Subcutaneous adipose tissue (tissue), 4 donors: Measurements from ENCODE around the gene ZNF691. TPM values are rescaled to one million over a fixed set of nuclear protein-coding genes. Genes with fewer than 3 reads are reported as not detected.

Experiments
- total RNA-seq, 4 donors: library from RNA; depleted of rRNA; stranded (reverse); fragments of >200 nt; gene quantifications; one replicate each; pipeline ENCODE4 v1.1.0, GENCODE V29; 2016
- TF ChIP-seq, protein P1 (sequence below): fragments of 450-650 bp; IDR thresholded peaks from one replicate; pipeline ENCODE4 v1.5.1; 2016; ENCODE audit warnings: low read depth, mild to moderate bottlenecking, control low read depth, antibody characterized with exemption, moderate library complexity

The ZNF691 gene
- total RNA-seq, 4 donors from 2014 or later = 6.2 to 11.6 (median 7.0) TPM

DNA sequence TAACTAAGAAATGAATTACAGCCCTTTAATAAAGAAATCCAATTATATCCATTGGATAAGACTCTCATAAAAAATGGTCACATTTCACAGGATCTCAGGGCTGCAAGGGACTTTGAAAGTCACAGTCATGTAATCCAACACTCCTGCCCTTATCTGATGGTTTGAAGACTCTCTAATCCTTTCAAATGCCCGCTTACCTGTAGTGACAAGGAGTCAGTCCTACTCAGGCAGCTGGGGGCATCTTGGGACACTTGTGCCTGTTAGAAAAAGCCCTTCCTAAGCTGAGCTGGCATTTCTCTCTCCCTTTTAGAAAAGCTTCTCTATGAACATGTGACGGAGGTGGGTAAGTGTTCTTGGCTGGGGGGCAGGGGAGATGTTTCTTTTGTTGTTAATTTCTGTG is 11.0 kb upstream of the ZNF691 start:
- TF ChIP-seq, protein P1, sequence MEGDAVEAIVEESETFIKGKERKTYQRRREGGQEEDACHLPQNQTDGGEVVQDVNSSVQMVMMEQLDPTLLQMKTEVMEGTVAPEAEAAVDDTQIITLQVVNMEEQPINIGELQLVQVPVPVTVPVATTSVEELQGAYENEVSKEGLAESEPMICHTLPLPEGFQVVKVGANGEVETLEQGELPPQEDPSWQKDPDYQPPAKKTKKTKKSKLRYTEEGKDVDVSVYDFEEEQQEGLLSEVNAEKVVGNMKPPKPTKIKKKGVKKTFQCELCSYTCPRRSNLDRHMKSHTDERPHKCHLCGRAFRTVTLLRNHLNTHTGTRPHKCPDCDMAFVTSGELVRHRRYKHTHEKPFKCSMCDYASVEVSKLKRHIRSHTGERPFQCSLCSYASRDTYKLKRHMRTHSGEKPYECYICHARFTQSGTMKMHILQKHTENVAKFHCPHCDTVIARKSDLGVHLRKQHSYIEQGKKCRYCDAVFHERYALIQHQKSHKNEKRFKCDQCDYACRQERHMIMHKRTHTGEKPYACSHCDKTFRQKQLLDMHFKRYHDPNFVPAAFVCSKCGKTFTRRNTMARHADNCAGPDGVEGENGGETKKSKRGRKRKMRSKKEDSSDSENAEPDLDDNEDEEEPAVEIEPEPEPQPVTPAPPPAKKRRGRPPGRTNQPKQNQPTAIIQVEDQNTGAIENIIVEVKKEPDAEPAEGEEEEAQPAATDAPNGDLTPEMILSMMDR = no peak

DNA sequence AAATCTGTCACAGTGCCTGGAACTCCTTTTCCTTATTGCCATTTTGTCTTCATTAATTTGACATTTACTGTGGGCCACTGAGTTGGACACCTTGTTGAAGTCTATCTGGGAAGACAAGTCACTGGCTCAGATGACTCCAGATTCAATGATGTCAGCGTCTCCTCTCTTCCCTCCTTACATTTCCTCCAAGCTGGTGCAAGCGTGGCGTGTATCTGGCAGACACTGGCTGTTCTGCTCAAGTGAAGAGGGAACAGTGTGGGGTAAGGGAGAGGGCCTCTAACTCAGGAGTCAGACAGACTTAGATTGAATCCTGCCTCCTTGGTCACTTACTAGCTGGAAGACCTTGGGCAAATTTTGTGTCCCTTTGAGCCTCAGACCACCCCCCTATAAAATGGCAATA is 8.7 kb upstream of the ZNF691 start:
- TF ChIP-seq, protein P1 = no peak

DNA sequence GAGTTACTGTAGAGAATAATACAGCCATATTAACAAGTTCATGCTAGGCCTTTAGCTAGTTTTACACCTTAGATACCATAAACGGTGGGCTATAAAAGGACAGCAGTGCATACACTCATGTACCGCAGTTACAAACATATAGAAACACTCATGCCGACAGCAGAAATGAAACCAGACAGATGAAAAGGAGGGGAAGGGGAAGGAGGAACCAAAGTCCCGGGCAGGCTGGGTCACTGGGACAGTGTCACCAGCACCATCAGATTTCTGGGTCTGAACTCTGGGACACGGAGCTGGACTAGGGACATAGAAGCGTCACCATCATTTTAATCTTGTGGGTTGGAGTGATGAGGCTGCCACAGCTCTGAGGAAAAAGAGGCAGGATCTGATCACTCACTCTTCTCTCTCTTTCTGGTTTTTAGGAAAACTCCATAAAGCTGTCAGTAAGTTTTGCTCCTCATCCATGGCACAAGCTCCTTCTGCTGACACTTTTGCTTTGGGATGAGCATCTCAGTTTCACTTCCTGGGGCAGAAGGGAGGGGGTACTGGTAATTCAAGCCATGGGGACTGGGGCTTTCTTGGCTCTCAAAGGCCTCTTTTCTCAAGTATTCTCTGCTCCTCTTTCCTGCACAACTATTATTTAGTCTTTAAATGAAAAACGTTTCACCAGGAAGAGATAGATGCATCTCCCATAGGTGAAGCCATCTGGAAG is 7.8 kb upstream of the ZNF691 start:
- TF ChIP-seq, protein P1 = no peak

DNA sequence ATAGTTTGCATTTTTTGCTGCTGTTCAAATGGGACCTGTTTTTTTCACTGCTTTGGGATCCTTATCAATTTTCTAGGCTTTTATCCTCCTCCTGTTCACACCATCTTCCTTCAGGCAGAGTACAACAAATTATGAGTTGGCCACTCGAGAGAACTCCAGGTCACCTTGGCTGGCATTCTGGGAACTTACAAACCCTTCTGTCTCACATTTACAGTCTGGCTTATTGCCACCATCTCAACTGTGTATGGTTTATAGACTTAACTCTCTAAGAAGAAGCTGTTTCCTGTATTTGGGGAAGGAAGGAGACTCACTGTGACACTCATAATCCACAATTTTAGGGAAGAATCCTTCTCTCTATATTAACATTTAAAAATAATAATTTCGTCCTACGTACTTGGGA is 5.4 kb upstream of the ZNF691 start:
- TF ChIP-seq, protein P1 = no peak

DNA sequence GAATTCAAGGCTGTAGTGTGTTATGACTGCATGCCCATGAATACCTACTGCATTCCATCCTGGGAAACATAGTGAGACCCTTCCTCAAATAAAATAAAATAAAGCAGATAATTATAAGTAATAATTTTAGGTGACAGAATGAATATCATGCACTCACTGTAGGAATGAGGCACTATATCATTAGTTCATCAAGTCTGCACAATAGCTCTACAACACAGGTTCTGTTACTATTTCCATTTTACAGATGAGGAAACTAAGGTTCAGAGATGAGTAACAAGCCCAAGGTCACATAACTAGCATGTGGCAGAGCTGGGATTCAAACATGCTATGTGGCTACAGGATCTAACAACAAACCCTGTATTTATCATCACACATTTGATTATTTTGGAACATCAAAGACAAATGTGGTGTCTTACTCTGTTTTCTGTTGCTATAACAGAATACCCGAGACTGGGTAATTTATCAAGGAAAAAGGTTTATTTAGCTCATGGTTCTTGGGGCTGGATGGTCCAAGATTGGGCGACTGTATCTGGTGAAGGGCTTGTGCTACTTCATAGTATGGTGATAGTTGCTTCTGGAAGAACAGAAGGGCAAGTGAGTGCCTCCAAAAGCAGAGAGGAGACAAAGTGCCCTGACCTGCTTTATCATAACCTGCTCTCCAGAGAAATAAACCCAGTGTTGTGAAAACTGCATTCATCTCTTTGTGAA is 4.8 kb upstream of the ZNF691 start:
- TF ChIP-seq, protein P1 = no peak

DNA sequence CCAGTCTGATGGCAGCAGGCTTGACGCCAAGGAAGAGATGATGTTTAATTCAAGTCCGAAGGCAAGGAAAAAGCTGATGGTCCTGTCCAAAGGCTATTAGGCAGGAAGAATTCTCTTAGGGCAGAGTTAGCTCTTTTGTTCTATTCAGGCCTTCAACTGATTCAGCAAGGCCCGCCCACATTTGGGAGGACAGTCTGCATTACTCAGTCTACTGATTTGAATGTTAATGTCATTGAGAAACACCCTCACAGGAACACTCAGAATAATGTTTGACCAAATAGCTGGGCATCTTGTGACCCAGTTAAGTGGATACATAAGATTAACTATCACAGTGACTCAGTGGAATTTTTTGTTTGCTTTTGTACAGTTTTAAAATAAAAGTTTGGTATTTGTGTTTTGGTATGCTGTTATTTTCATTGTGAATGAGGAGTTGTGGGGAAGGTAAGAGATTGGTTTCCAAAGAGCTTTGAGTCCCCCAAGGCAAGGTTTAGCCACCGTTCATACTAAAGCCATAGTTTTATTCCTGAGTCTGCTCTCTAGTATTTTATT is 1.7 kb upstream of the ZNF691 start:
- TF ChIP-seq, protein P1 = no peak

DNA sequence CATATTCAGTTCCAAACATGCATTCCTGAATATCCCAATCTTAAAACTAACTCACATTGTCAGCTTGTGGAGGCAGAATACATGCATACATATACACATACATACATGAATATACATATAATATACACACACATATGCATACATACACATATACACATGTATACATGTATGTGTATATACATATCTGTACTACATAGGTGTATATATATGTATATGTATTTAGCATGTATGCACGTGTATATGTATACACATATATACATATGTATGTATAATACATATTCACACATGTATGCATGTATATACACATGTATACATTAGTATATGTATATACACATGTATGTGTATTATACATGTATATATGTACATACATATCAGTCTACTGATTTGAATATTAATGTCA is 1.2 kb upstream of the ZNF691 start:
- TF ChIP-seq, protein P1 = no peak
